Colonic mucosa (tissue), 4 donors: ENCODE data around the gene AHCY. TPM values are rescaled to one million over a fixed set of nuclear protein-coding genes. Genes with fewer than 3 reads are reported as not detected.

Experiments
- DNase-seq: peaks from one replicate; pipeline ENCODE4 v3.0.0-alpha.2; 2020
- H3K27ac ChIP-seq: fragments of 200-600 bp; one replicate; pipeline ENCODE4 v1.8.0; 2021
- H3K27me3 ChIP-seq: fragments of 200-600 bp; one replicate; pipeline ENCODE4 v1.8.0; 2021
- H3K36me3 ChIP-seq: fragments of 200-600 bp; one replicate; pipeline ENCODE4 v1.8.0; 2021
- H3K4me1 ChIP-seq: fragments of 200-600 bp; one replicate; pipeline ENCODE4 v1.8.0; 2021; ENCODE audit warnings: mild to moderate bottlenecking
- H3K4me3 ChIP-seq: fragments of 200-600 bp; one replicate; pipeline ENCODE4 v1.8.0; 2021
- H3K9ac ChIP-seq, 2 donors: one replicate each; pipeline ENCODE4 v1.7.0; 2013; ENCODE audit warnings: control low read depth in 2 of 2, low read depth in 2 of 2, low read length in 2 of 2
- H3K9me3 ChIP-seq: fragments of 200-600 bp; one replicate; pipeline ENCODE4 v1.8.0; 2021
- intact Hi-C: fragments of 100-400 bp; cut with DNase I; formaldehyde crosslinking; loops from one replicate; pipeline ENCODE4 v1.14.1; 2022
- total RNA-seq, 2 donors: library from RNA; stranded (reverse); fragmentation: NEBNext Ultra II Directional in 1 of 2; extraction: Animal tissue kit (Norgen Biotek cat#: 25700) in 1 of 2; gene quantifications; one replicate each; pipeline ENCODE4 v1.2.1, GENCODE V29; 2021
- TF ChIP-seq, protein P1 (sequence below): fragments of 200-600 bp; IDR thresholded peaks from one replicate; pipeline ENCODE4 v1.8.0; 2022; ENCODE audit warnings: antibody characterized with exemption, mild to moderate bottlenecking
- donor health status: healthy.
- donor health status: DM: no; HTN: no; CAD: no.
- donor health status: DM: no; HTN: no; CAD: no.

Gene AHCY
- total RNA-seq, 2 donors from 2014 or later, result 79.4 to 192 TPM

DNA sequence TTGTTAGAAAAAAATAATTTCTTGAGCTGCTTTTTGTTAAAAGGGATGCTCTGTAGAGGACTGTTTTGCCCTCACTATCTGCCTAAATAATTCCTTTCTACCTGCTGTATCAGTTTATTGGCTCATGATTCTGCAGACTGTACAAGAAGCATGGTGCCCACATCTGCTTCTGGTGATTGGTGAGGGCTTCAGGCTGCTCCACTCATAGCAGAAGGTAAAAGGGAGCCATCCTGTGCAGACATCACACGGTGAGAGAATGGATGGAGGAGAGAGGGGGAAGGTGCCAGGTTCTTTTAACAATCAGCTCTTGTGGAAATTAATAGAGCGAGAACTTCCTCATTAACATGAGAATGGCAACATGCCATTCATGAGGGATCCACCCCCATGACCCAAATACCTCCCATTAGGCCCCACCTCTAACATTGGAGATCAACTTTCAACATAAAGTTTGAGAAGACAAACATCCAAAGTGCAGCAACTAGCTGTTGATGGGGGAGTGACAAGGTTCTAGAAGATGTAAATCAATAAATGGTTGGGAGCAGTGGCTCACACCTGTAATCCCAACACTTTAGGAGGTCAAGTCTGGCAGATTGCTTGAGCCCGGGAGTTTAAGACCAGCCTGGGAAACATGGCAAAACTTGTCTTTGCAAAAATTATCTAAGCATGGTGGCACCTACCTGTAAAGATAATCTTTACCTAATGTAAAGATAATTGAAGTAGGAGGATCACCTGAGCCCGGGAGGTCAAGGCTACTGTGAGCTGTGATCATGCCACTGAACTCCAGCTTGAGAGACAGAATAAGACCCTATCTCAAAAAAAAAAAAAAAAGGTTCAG is 15.7 kb upstream of the AHCY start:
- Histone ChIP-seq H3K4me3 (no peak overlapping the region), H3K27ac (no peak overlapping the region), H3K9me3 (no peaks in the 10 kb centered on the region), H3K4me1 (no peaks in the 10 kb centered on the region), H3K9ac (no peak overlapping the region), H3K27me3 (no peaks in the 10 kb centered on the region), H3K36me3 (no peaks in the 10 kb centered on the region)
- intact Hi-C loops, result loop anchor here (10.0 kb wide), 1 partner anchor 206 kb away; no protein-coding TSS in a partner anchor
- no peak for DNase-seq
- TF ChIP-seq, protein P1, sequence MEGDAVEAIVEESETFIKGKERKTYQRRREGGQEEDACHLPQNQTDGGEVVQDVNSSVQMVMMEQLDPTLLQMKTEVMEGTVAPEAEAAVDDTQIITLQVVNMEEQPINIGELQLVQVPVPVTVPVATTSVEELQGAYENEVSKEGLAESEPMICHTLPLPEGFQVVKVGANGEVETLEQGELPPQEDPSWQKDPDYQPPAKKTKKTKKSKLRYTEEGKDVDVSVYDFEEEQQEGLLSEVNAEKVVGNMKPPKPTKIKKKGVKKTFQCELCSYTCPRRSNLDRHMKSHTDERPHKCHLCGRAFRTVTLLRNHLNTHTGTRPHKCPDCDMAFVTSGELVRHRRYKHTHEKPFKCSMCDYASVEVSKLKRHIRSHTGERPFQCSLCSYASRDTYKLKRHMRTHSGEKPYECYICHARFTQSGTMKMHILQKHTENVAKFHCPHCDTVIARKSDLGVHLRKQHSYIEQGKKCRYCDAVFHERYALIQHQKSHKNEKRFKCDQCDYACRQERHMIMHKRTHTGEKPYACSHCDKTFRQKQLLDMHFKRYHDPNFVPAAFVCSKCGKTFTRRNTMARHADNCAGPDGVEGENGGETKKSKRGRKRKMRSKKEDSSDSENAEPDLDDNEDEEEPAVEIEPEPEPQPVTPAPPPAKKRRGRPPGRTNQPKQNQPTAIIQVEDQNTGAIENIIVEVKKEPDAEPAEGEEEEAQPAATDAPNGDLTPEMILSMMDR, result no peak

DNA sequence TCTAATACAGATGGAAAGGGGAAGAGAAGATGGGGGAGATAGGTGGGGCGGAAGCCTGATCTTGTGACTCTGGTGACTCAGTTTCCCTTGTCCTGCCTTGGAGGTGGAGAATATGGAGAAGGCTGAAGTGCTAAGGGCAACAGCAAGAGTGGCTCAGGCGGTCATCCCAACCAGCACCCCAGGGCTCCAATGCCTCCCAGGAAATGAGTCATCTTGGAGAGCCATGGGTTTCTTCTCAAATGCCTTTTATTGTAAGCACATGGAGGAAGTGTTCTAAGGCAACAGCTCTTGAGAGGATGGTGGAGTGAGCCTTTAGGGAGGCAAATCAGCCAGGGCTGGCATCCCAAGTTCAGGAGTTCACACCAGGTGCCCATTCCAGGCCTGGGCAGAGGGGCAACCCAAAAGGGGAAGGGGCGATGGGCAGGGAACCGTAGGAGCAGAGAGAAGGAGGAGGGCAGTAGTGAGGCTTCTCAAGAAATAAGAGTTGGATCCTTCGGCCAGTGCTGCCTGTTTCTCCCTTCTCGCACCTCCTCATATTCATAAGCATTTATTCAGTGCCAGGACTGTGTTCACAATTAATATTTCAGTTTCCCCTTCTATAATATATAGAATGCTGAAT is 13.2 kb upstream of the AHCY start:
- Histone ChIP-seq H3K27me3 (no peaks in the 10 kb centered on the region), H3K9me3 (no peaks in the 10 kb centered on the region), H3K27ac (no peak overlapping the region), H3K9ac (no peak overlapping the region), H3K4me3 (no peak overlapping the region), H3K4me1 (peaks cover 7% of the 10 kb centered on the region), H3K36me3 (no peaks in the 10 kb centered on the region)
- intact Hi-C loops, result loop anchor here (10.0 kb wide), 1 partner anchor 208 kb away; no protein-coding TSS in a partner anchor
- no peak for DNase-seq
- TF ChIP-seq, protein P1, result no peak

DNA sequence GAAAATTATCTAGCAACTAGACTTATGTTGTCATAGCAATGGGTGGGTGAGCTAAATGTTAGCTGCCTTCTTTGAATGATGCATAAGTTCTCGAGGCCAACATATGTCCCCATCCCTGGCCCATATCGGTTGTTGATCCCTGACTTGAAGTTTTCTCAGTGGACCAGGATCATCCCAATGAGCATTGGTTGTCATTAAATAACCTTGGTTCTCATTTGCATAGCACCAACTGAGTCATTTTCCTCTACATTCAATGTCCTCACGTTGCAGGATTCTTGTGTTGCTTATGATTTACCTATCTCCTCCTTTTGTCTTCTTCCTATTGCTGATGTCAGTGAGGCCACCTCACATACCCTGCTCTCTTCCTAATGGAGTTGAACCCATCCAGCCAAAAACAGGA is 12.1 kb upstream of the AHCY start:
- Histone ChIP-seq H3K9me3 (no peaks in the 10 kb centered on the region), H3K36me3 (no peaks in the 10 kb centered on the region), H3K27me3 (no peaks in the 10 kb centered on the region), H3K4me3 (no peak overlapping the region), H3K9ac (no peak overlapping the region), H3K4me1 (peaks cover 7% of the 10 kb centered on the region), H3K27ac (no peak overlapping the region)
- intact Hi-C loops, result loop anchor here (10.0 kb wide), 1 partner anchor 210 kb away; no protein-coding TSS in a partner anchor
- TF ChIP-seq, protein P1, result no peak
- DNase-seq, result no peak

DNA sequence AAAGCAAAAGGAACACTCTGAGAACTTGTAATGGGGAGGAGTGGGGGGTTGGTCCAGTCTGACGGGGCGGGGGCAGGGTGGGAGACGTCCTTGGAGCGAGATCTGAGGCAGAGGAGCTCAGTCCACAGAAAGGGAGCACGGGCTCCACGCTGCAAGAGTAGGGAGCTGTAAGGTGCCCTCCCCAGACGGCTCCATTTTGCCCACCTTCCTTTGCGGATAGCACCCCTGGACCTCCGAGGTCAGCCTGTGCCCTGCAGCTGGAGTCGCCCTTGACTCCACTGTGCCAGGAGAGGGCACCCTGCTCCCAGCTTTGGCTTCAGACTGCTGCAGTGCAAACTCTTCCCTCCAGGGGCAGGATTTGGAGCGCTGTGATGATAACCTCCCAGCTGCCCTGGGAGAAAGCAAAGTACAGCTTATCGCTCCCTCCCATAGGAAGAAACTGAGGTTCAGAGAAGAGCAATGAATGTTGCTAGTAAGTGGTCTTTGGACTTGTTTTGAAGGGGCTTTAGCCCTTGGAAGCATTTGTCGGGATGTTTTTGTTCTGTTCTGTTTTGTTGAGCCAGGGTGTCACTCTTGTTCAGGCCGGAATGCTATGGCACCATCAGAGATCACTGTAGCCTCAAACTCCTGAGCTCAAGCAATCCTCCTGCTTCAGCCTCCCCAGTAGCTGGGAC is 9.5 kb upstream of the AHCY start:
- H3K9ac ChIP-seq, result peak overlapping the region; percentile 16 to 57

More for the DNA sequence above, 9.5 kb upstream of the AHCY start:
- intact Hi-C loops, result loop anchor here (2.0 to 10.0 kb wide), 2 partner anchors 160 to 212 kb away; no protein-coding TSS in a partner anchor
- H3K4me1 ChIP-seq, result peaks cover 7% of the 10 kb centered on the region
- peak; percentile 95 for DNase-seq
- H3K27ac ChIP-seq, result no peak overlapping the region
- no peaks in the 10 kb centered on the region for H3K36me3 ChIP-seq
- H3K9me3 ChIP-seq, result no peaks in the 10 kb centered on the region
- H3K27me3 ChIP-seq, result no peaks in the 10 kb centered on the region
- H3K4me3 ChIP-seq, result peak overlapping the region; percentile 26
- TF ChIP-seq, protein P1, result peak; percentile 99
